GM18861 (cell line): Measurements from ENCODE around the gene MT1F.
"Not testable (repeated sequence)": the region's sequence is repeated elsewhere in the genome, so short reads cannot be mapped to it uniquely, and the experiment has no call there.

Experiments
- ATAC-seq: cut with Tn5 transposase; IDR thresholded peaks from one replicate; pipeline ENCODE4 v1.9.1; 2021; ENCODE audit not compliant: unreplicated experiment

MT1F gene

GRCh38 chr16:56643080-56643778, 14.5 kb upstream of the MT1F start:
- ATAC-seq, result peak; percentile 63

DNA sequence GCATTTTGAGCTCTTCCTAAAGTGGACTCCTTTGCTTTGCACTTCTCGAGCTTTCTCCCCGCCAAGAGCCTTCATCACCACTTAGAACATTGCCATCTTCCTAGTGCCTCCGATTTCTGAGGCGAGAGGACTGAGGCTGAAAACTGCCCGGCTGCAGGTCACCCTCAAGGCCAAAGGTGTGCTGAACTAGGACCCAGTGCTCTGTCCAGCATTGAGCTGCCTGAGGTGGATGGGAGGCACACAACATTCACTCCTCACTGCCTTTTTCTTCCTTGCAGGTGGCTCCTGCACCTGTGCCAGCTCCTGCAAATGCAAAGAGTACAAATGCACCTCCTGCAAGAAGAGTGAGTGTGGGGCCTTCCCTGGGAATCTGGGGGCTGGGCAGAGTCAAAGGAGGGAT, 13.9 kb upstream of the MT1F start:
- ATAC-seq, result no peak

DNA sequence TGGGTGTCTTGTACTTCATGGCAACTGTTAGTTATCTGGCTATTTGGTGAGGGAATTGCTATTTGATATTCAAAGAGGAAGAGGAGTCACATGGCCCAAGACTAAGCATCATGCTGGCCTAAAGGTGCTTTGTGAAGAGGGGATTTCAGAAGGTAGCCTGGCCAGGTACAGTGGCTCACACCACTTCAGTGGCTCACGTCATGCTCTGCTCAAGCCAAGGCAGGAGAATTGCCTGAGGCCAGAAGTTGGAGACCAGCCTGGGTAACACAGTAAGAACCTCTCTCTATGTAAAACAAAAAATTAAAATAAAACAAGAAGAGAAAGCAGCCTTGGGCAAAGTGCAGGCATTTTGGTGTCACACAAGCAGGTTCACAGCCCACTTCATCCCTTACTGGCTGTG, 12.4 kb upstream of the MT1F start:
- ATAC-seq, result no peak

GRCh38 chr16:56645838-56646237, 11.9 kb upstream of the MT1F start:
- ATAC-seq, result no peak

DNA sequence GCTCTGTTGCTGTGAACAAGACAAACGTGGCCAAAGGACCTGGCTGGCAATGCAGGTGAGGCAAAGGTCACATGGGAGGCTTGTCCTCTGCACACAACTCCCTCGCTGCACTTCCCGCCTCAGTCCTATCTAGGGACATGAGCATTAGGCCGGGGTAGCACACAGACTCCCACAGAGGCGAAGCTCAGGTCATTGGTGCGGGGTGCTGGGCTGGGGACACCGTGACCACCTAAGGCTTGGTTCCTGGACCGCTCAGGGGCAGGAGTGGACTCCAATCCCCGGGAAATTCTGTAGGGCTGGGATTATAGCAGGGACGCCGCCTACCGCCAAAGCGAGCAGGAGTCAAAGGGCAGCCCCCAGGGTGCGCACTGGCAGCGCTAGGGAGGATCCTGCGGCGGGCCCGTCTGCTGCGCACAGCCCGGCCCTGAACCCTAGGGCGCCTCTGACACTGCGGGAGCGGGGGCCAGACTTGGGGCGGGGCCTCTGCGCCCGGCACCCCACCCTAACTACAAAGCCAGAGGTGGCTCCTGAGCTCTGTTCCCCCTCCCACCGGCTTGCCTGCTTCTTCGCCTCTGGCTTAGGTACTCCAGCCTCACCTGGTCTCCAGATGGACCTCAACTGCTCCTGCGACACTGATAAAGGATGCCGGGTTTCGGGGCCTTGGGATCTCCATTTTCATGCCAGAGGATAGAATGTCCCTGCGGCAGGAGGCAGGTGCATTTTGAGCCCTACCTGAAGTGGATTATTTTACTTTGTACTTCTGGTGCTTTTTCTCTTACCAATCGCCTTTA, 9.9 kb upstream of the MT1F start:
- no peak for ATAC-seq

DNA sequence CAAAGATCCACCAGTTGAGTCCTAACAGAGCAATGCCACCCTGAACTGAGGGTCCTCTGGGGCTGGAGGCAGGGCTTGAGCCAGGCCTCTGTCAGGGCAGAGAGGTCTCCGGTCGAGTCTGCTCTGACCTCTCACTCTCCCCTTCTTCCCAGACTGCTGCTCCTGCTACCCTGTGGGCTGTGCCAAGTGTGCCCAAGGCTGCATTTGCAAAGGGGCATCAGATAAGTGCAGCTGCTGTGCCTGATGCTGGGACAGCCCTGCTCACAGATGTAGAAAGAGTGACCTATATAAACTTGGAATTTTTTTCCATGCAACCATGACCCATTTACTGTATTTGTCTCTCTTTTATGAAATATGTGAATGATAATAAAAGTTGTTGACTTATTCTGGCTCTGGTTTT, 8.5 kb upstream of the MT1F start:
- ATAC-seq, result no peak

GRCh38 chr16:56649820-56650219, 7.9 kb upstream of the MT1F start:
- ATAC-seq, result no peak

- no peak for ATAC-seq
Measured at GRCh38 chr16:56651586-56651985, 6.2 kb upstream of the MT1F start, which contains the start of gene MT1B. MT1B (plus strand) TSS chr16:56651886; CDS start chr16:56651954, 68 bp downstream.

DNA sequence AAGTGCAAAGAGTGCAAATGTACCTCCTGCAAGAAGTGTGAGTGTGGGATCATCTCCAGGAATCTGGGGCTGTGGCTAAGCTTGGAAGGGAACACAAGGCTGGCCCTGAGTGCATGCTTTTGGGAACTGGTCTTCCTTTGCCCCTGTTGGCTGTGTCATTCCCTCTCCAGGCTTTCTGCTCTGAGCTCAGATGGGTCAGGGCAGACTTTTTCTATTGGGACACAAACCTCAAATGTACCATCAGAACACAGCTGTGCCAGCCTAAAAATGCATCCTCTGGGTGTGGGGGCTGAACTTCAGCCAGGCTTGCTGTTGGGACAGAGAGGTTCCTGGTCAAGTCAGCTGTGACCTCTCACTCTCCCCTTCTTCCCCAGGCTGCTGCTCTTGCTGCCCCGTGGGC, 5.2 kb upstream of the MT1F start:
- no peak for ATAC-seq

- no peak for ATAC-seq
Measured at GRCh38 chr16:56653218-56653617, 4.5 kb upstream of the MT1F start.

GRCh38 chr16:56658327-56658875, 642 bp downstream of the MT1F start:
- ATAC-seq, result no peak

DNA sequence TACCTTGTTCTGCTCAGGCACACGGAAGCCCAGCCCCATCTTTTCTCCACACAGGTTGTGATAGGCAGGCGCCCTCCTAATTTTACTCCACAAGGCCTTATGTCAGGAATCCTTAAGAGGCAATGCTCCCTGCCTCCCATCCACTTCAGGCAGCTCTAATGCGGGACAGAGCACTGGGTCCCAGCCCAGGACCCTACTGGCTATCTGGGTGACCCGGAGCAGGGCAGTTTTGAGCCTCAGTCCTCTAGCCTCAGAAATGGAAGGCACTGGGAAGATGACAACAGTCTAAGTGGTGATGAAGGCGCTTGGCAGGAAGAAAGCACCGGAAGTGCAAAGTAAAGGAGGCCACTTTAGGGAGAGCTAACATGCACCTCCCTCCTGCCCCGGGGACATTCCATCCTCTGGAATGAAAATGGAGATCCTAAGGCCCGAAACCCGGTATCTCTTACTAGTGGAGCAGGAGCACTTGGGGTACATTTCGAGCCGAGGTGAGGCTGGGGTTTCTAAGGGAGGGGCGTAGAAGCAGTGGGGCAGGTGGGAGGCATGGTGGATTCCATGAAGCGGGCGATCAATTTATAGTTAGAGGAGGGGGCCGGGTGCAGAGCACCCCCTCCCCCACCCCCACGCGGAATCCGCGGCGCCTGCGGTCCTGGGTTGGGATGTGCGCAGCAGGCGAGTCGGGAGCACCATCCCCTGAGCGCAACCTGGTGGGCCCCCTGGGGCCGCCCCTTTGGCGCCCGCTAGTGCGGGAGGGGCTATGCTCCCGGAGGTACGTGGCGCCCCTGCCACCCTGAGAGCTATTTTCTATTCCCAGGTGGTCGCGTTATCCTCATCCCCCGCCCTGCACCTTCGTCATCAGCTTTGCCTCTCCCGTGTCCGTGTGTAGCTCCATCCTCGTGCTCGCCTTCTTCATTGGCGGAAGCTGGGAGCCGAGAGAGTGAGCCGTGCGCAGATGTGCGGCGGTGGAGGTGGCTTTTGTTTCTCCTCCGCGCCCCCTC, 4.9 kb downstream of the MT1F start:
- no peak for ATAC-seq

- ATAC-seq, result no peak
Measured at GRCh38 chr16:56664506-56664905, 6.7 kb downstream of the MT1F start.

GRCh38 chr16:56665286-56666261, 7.8 kb downstream of the MT1F start:
- ATAC-seq, result not testable (repeated sequence)

- no peak for ATAC-seq
Measured at GRCh38 chr16:56667581-56668571, 10.1 kb downstream of the MT1F start, which contains the start of gene MT1G. MT1G (minus strand) TSS chr16:56668065; CDS start chr16:56667993, 72 bp downstream.

DNA sequence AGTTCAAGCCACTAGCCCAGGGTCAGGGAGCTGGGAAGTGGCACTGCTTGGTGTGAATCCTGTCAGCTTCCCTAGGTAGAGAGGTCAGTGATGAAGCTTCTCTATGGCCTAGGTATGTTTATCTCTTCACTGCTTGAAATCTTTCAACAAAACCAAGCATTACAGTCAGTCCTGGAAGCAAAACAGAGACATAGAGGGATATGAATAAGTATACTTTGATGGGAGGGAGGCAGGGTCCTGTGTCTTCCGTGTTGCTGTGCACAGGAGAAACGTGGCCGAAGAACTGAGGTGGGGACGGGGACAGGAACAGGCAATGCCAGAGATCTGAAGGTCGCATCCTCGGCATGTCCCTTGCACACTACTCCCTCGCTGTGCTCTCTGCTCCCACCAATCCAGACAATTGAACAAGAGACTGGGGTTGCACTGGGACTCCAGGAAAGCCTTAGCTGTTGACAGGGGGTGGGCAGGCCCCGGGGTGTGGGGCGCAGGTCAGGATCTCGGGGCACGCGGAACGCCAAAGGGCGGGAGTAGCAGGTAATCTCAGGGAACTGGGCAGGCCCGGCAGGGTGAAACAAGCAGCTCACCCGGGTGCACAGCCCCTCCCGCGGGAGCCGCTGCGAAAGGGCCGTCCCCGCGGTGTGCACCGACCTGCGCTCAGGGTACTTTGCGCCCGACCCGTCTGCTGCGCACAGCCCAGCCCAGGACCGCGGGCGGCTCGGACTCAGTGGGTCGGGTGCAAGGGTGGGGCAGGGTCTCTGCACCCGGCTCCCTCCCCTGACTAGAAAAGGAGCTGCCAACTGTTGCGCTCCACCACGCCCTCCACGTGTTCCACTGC, 11.5 kb downstream of the MT1F start, which contains the start of gene MT1H:
MT1H (plus strand) TSS at position 810 of the 835 bp plus-strand sequence. CDS start 71 bp downstream, outside the sequence.
- ATAC-seq, result no peak

DNA sequence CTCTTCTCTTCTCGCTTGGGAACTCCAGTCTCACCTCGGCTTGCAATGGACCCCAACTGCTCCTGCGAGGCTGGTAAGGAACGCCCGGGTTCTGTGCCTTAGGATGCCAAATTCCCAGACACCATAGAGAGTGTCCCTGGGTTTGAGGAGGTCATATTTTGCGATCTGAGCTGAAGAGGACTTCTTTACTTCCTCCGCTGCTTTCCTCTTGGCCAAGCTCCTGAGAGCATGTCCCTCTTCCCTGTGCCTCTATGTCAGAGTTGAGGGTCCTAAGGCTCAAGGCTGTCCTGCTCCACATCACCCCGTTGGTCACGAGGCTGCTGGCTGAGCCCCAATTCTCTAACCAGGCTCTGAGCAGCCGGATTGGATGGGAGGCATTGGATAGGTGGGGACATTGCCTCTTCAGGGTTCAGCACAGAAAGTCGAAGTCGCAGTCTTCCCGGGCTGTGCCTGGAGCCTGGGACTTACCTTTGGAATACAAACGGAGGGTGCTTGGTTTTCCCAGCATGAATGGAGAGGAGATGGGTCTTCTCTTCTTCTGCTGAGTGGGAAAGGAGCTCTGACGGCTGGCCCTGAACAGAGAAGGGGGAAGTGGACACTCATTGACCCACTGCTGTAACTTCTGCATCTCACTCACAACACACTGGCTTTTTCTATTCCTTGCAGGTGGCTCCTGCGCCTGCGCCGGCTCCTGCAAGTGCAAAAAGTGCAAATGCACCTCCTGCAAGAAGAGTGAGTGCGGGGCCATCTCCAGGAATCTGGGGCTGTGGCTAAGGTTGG, 12.3 kb downstream of the MT1F start:
- ATAC-seq, result no peak
